ENCODE results near the gene IBTK.
"Not testable (repeated sequence)": the region's sequence is repeated elsewhere in the genome, so short reads cannot be mapped to it uniquely, and the experiment has no call there.

IBTK gene

GRCh38 chr6:82160255-82160990 is 87.1 kb downstream of the IBTK start:
- TF ChIP-seq SPI1 (IDR thresholded peaks at IDR 0.05; ENCODE audit: low read depth, low read length) (no peak), POLR2A (IDR thresholded peaks at IDR 0.05; ENCODE audit: low read depth, low read length) (no peak), POU2F2 (IDR thresholded peaks at IDR 0.05; ENCODE audit: low read depth, low read length) (no peak), PAX5 (IDR thresholded peaks at IDR 0.05; ENCODE audit: insufficient read depth, low read length, severe bottlenecking) (no peak), POLR2AphosphoS5 (IDR thresholded peaks at IDR 0.05; ENCODE audit: low read depth, low read length) (no peak), TAF1 (IDR thresholded peaks at IDR 0.05; ENCODE audit: low read depth, low read length) (no peak)
- no peak for FAIRE-seq
- DNase-seq (ENCODE audit: insufficient read length, low spot score): no peak

GRCh38 chr6:82152786-82153185 is 94.8 kb downstream of the IBTK start:
- FAIRE-seq; DNase-seq (ENCODE audit: insufficient read length, low spot score): not testable (repeated sequence)

- FAIRE-seq; DNase-seq (ENCODE audit: insufficient read length, low spot score): not testable (repeated sequence)
Observed at GRCh38 chr6:82151147-82151546, 96.4 kb downstream of the IBTK start.

- TF ChIP-seq SPI1 (IDR thresholded peaks at IDR 0.05; ENCODE audit: low read depth, low read length) (no peak), POLR2A (IDR thresholded peaks at IDR 0.05; ENCODE audit: low read depth, low read length) (no peak), PAX5 (IDR thresholded peaks at IDR 0.05; ENCODE audit: insufficient read depth, low read length, severe bottlenecking) (no peak), TAF1 (IDR thresholded peaks at IDR 0.05; ENCODE audit: low read depth, low read length) (no peak), POLR2AphosphoS5 (IDR thresholded peaks at IDR 0.05; ENCODE audit: low read depth, low read length) (no peak), POU2F2 (IDR thresholded peaks at IDR 0.05; ENCODE audit: low read depth, low read length) (no peak)
- FAIRE-seq (no peak), DNase-seq (ENCODE audit: insufficient read length, low spot score) (no peak)
Observed at GRCh38 chr6:82145926-82146452, 101.6 kb downstream of the IBTK start.

- no peak for FAIRE-seq
- DNase-seq (ENCODE audit: insufficient read length, low spot score): no peak
- TF ChIP-seq SPI1 (IDR thresholded peaks at IDR 0.05; ENCODE audit: low read depth, low read length) (no peak), POU2F2 (IDR thresholded peaks at IDR 0.05; ENCODE audit: low read depth, low read length) (no peak), PAX5 (IDR thresholded peaks at IDR 0.05; ENCODE audit: insufficient read depth, low read length, severe bottlenecking) (no peak), POLR2AphosphoS5 (IDR thresholded peaks at IDR 0.05; ENCODE audit: low read depth, low read length) (no peak), POLR2A (IDR thresholded peaks at IDR 0.05; ENCODE audit: low read depth, low read length) (no peak), TAF1 (IDR thresholded peaks at IDR 0.05; ENCODE audit: low read depth, low read length) (no peak)
Observed at GRCh38 chr6:82144852-82145340, 102.6 kb downstream of the IBTK start.

GRCh38 chr6:82144007-82144851 is 103.3 kb downstream of the IBTK start:
- FAIRE-seq: no peak
- no peak for TF ChIP-seq POLR2A (IDR thresholded peaks at IDR 0.05; ENCODE audit: low read depth, low read length)
- no peak for TF ChIP-seq POLR2AphosphoS5 (IDR thresholded peaks at IDR 0.05; ENCODE audit: low read depth, low read length)
- TF ChIP-seq POU2F2 (IDR thresholded peaks at IDR 0.05; ENCODE audit: low read depth, low read length): no peak
- no peak for TF ChIP-seq TAF1 (IDR thresholded peaks at IDR 0.05; ENCODE audit: low read depth, low read length)
- no peak for TF ChIP-seq PAX5 (IDR thresholded peaks at IDR 0.05; ENCODE audit: insufficient read depth, low read length, severe bottlenecking)
- TF ChIP-seq SPI1 (IDR thresholded peaks at IDR 0.05; ENCODE audit: low read depth, low read length): no peak
- no peak for DNase-seq (ENCODE audit: insufficient read length, low spot score)

- DNase-seq (ENCODE audit: insufficient read length, low spot score) (no peak), FAIRE-seq (no peak)
- TF ChIP-seq PAX5 (IDR thresholded peaks at IDR 0.05; ENCODE audit: insufficient read depth, low read length, severe bottlenecking): no peak
- no peak for TF ChIP-seq POLR2AphosphoS5 (IDR thresholded peaks at IDR 0.05; ENCODE audit: low read depth, low read length)
- TF ChIP-seq SPI1 (IDR thresholded peaks at IDR 0.05; ENCODE audit: low read depth, low read length): no peak
- TF ChIP-seq POU2F2 (IDR thresholded peaks at IDR 0.05; ENCODE audit: low read depth, low read length): no peak
- TF ChIP-seq TAF1 (IDR thresholded peaks at IDR 0.05; ENCODE audit: low read depth, low read length): no peak
- no peak for TF ChIP-seq POLR2A (IDR thresholded peaks at IDR 0.05; ENCODE audit: low read depth, low read length)
Observed at GRCh38 chr6:82143041-82143481, 104.5 kb downstream of the IBTK start.

GRCh38 chr6:82142524-82142923 is 105.0 kb downstream of the IBTK start:
- FAIRE-seq (no peak), DNase-seq (ENCODE audit: insufficient read length, low spot score) (no peak)
- TF ChIP-seq POU2F2 (IDR thresholded peaks at IDR 0.05; ENCODE audit: low read depth, low read length) (no peak), POLR2A (IDR thresholded peaks at IDR 0.05; ENCODE audit: low read depth, low read length) (no peak)

- FAIRE-seq: no peak
- TF ChIP-seq TAF1 (IDR thresholded peaks at IDR 0.05; ENCODE audit: low read depth, low read length) (no peak), POLR2A (IDR thresholded peaks at IDR 0.05; ENCODE audit: low read depth, low read length) (no peak), POU2F2 (IDR thresholded peaks at IDR 0.05; ENCODE audit: low read depth, low read length) (no peak), PAX5 (IDR thresholded peaks at IDR 0.05; ENCODE audit: insufficient read depth, low read length, severe bottlenecking) (no peak), POLR2AphosphoS5 (IDR thresholded peaks at IDR 0.05; ENCODE audit: low read depth, low read length) (no peak), SPI1 (IDR thresholded peaks at IDR 0.05; ENCODE audit: low read depth, low read length) (no peak)
- DNase-seq (ENCODE audit: insufficient read length, low spot score): no peak
Observed at GRCh38 chr6:82138075-82138791, 109.3 kb downstream of the IBTK start.

All from GM12891 (cell line).